Limb (tissue), 2 donors: ENCODE data around the gene MYMK.

Experiments used
- DNase-seq, 2 donors: peaks; one replicate each; pipeline ENCODE4 v3.0.0-alpha.2; 2016; ENCODE audit errors: extremely low spot score in 2 of 2

Gene MYMK

DNA sequence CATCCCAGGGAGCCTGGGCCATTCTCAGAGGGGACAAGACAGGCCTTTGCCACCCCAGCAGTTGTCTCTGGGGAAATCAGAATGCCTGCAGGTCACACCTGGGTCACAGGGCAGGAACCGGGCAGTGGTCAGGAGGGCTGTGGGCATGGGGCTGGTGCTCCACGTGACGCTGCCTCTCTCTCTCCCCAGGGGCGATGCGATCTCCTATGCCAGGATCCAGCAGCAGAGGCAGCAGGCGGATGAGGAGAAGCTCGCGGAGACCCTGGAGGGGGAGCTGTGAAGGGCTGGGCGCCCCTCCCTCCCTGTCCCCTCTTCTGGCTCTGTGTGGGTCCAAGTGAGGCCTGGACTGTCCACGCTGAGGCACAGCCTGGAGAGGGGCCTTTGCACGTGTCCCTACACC lies 56.4 kb downstream of the MYMK start:
- no peak for DNase-seq

DNA sequence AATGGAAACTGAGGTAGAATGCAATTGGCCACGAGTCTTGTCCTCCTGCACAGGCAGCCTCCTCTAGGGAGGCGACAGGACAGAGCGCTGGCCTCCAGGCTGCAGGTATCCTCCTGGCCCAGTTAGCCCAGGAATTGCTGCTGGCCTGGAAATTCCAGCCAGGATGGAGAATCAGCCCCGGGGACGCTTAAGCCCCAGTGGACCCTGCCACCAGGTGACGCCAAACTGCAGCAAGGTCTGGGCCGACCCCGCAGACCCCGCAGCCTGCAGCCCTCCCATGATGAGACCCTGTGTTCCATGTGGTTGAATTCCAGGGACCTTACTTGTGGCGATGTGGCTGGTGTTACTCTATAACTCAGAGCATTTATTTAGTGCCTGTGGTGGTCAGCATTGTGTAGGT lies 57.7 kb downstream of the MYMK start:
- DNase-seq = no peak

DNA sequence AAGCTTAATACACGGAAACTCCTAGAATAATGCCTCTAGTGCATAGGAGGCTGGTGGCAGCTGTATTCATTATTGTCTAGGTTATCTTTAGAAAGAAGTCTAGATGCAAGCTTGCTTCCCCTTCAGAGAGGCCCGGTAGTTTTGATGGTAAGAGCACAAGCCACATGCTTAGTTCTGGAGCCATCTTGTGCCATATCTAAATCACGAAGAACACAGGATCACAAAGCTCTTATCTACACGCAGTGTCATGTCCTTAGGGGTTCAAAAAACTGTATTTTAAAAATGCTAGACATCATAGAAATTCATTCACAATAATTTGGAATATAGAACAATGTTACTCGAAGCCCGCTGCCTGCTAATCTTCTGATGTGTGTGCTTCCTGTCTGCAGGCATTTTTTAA lies 58.8 kb downstream of the MYMK start:
- no peak for DNase-seq

DNA sequence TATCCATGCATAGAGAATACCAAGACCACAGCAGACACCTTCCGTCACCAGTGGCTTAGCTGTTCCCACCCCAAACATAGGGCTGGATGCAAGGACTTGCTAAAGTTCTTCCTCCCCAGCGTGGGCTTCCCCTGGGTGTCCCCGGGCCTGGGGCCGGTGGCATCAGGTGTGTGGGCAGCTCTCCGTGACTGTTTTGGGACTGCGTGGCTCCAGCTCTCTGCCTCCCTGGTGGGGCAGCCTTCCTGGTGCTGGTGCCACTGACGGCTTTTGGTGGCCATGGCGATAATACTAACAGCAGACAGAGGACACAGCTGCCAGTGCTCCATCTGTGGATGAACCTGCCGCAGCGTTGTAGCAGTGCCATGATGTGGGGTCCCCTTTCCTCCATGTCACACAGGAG lies 60.1 kb downstream of the MYMK start:
- DNase-seq = no peak
